T-cell (primary cell): Measurements from ENCODE around the gene ATAD2B. TPM values are rescaled to one million over a fixed set of nuclear protein-coding genes. Genes with fewer than 3 reads are reported as not detected.

ENCODE experiments used
- ATAC-seq, 4 experiments: fragments of 200-7000 bp in 3 of 4; fragments of 150-1000 bp in 1 of 4; cut with Tn5 transposase; replicated peaks in 1 of 4; 1 replicate in 3 of 4; 2 replicates in 1 of 4; pipeline ENCODE4 v1.10.0; 2021; ENCODE audit warnings: moderate library complexity in 3 of 4, mild to moderate bottlenecking in 2 of 4, moderate number of reproducible peaks in 1 of 4
- CTCF ChIA-PET, 2 donors: fragments of 300-600 bp; sonication (Branson Sonifier 250); formaldehyde crosslinking; loops; one replicate each; lab custom pipeline; 2022; ENCODE audit warnings: antibody characterized with exemption in 2 of 2; lab: Charles Lee
- POLR2A ChIA-PET, 2 donors: fragments of 300-600 bp; sonication (Branson Sonifier 250); formaldehyde crosslinking; loops; one replicate each; lab custom pipeline; 2022; ENCODE audit warnings: antibody characterized with exemption in 2 of 2; lab: Charles Lee
- DNase-seq, 35 experiments: peaks; one replicate each; pipeline versions ENCODE4 v3.0.0 to v3.0.0-alpha.2; 2013 to 2023
- H3K27ac ChIP-seq: one replicate; pipeline ENCODE4 v1.5.1; 2013; ENCODE audit warnings: low read length
- H3K27me3 ChIP-seq, 2 experiments: replicated peaks in 1 of 2; 1 replicate in 1 of 2; 2 replicates in 1 of 2; pipeline versions ENCODE4 v1.6.1 to v1.7.0; 2013; ENCODE audit warnings: low read length in 1 of 2, mixed read lengths in 1 of 2; ENCODE audit not compliant: control insufficient read depth in 2 of 2, insufficient read depth in 2 of 2; ENCODE audit errors: extremely low read depth in 1 of 2
- H3K36me3 ChIP-seq, 2 donors: 1 replicate in 1 of 2; 2 replicates in 1 of 2; pipeline versions ENCODE4 v1.6.1 to v1.7.0; 2013; ENCODE audit warnings: low read length in 1 of 2; ENCODE audit not compliant: control insufficient read depth in 2 of 2, insufficient read depth in 1 of 2; ENCODE audit errors: extremely low read depth in 1 of 2
- H3K4me1 ChIP-seq, 2 experiments: 1 replicate in 1 of 2; 2 replicates in 1 of 2; pipeline versions ENCODE4 v1.6.1 to v1.7.0; 2013; ENCODE audit warnings: low read length in 2 of 2, mixed read lengths in 1 of 2; ENCODE audit not compliant: insufficient read depth in 2 of 2, control insufficient read depth in 1 of 2; ENCODE audit errors: extremely low read depth in 1 of 2
- H3K4me3 ChIP-seq, 2 donors: 1 replicate in 1 of 2; 2 replicates in 1 of 2; pipeline versions ENCODE4 v1.5.1 to v1.7.0; 2013; ENCODE audit warnings: mild to moderate bottlenecking in 2 of 2, low read length in 1 of 2, moderate library complexity in 1 of 2; ENCODE audit not compliant: control insufficient read depth in 1 of 2; ENCODE audit errors: extremely low read depth in 1 of 2
- H3K9me3 ChIP-seq: 2 replicates; pipeline ENCODE4 v1.7.0; 2013
- H3K27ac Mint-ChIP-seq, 2 donors: one replicate each; pipeline ENCODE4 v1.8.0; 2020 to 2021; ENCODE audit warnings: mild to moderate bottlenecking in 2 of 2, mixed read lengths in 2 of 2
- H3K27me3 Mint-ChIP-seq, 2 donors: one replicate each; pipeline ENCODE4 v1.8.0; 2021 to 2022; ENCODE audit warnings: mixed read lengths in 2 of 2
- H3K36me3 Mint-ChIP-seq: one replicate; pipeline ENCODE4 v1.8.0; 2021; ENCODE audit warnings: mixed read lengths
- H3K4me1 Mint-ChIP-seq, 3 donors: one replicate each; pipeline ENCODE4 v1.8.0; 2020 to 2022; ENCODE audit warnings: mixed read lengths in 3 of 3, mild to moderate bottlenecking in 1 of 3
- H3K4me3 Mint-ChIP-seq, 3 donors: one replicate each; pipeline ENCODE4 v1.8.0; 2020 to 2022; ENCODE audit warnings: mild to moderate bottlenecking in 3 of 3, mixed read lengths in 3 of 3, moderate library complexity in 3 of 3
- H3K9me3 Mint-ChIP-seq, 3 donors: one replicate each; pipeline ENCODE4 v1.8.0; 2020 to 2022; ENCODE audit warnings: mixed read lengths in 3 of 3
- WGBS: methylation state at CpG from one replicate; pipeline ENCODE4 v1.1.5; 2013; ENCODE audit warnings: missing lambda C conversion rate; ENCODE audit not compliant: insufficient coverage; 5-methylcytosine and 5-hydroxymethylcytosine counted together
- total RNA-seq, 35 experiments: library from RNA in 6 of 35; stranded (reverse) in 6 of 35; fragments of 120-200 nt in 1 of 35; gene quantifications; one replicate each; pipeline versions ENCODE4 v1.2.1 to v1.2.4 and lab custom pipeline; 2013 to 2026

The ATAD2B gene
- total RNA-seq, 5 donors from 2014 or later (not counting 1 experiment from before 2014, with no cell fraction given): 33.9 to 49.3 (median 40.6) TPM

- Histone ChIP-seq H3K9me3 (no peaks in the 10 kb centered on the region), H3K36me3 (no peaks in the 10 kb centered on the region), H3K4me3 (peak within 1 kb of the TSS; percentile 82 to 95), H3K4me1 (peaks cover 5 to 16% of the 10 kb centered on the region in 2 experiments), H3K27ac (no peak within 1 kb of the TSS), H3K27me3 (peaks cover 0 to 8% of the 10 kb centered on the region in 2 experiments)
- H3K27me3 Mint-ChIP-seq: no peaks in the 10 kb centered on the region
- peak within 1 kb of the TSS; percentile 84 to 86 for H3K27ac Mint-ChIP-seq
- DNase-seq: peak; percentile 50 to 91 (median 68)
- CTCF ChIA-PET: interaction anchor here in 1 of 2 donors (0.7 to 5.0 kb wide), 3 partner anchors 14 to 1196 kb away, joined by 4 to 54 read pairs (median 4); partner anchors contain the start of gene ATAD2B
- no peaks in the 10 kb centered on the region for H3K9me3 Mint-ChIP-seq
- under 1% methylated on average over 64 of the region's 77 CpGs for WGBS
- peaks cover 28 to 40% (median 30%) of the 10 kb centered on the region in 3 donors for H3K4me1 Mint-ChIP-seq
- peaks cover 3% of the 10 kb centered on the region for H3K36me3 Mint-ChIP-seq
- peak; percentile 86 to 90 (median 89) for ATAC-seq
- POLR2A ChIA-PET: interaction anchor here (1.5 to 2.6 kb wide), 2 partner anchors 13 kb away, joined by 10 to 23 read pairs; partner anchors contain the start of gene ATAD2B (in 2 of the 2)
- peak within 1 kb of the TSS; percentile 81 to 94 (median 87) for H3K4me3 Mint-ChIP-seq
Observed at GRCh38 chr2:23939987-23940717, 13.2 kb upstream of the ATAD2B start, which contains the start of gene UBXN2A. Gene UBXN2A, plus strand, starts transcription at chr2:23940463. Its CDS starts 17,852 bp downstream, at chr2:23958315.

DNA sequence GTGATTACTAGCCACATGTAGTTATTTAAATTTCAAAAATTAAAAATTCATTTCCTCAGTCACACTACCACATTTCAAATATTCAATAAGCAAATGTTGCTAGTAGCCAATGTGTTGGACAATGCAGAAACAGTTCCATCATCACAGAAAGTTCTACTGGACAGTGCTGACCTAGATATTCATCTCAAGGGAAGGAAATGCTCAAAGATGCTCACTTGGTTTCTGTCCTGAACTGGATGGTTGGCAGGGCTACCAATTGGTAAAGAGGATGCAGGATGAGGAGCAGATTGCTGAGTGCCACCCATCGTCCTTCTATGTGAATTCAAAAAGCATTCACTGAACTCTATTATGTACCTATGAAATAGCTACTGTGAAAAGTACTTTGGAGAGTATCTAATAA lies 7.3 kb upstream of the ATAD2B start:
- no peak overlapping the region for H3K27ac ChIP-seq
- Mint-ChIP-seq H3K9me3 (no peaks in the 10 kb centered on the region), H3K27me3 (no peaks in the 10 kb centered on the region), H3K4me1 (peaks cover 5 to 8% (median 5%) of the 10 kb centered on the region in 3 donors), H3K36me3 (peaks cover 5% of the 10 kb centered on the region), H3K4me3 (no peak overlapping the region), H3K27ac (peak overlapping the region in 1 of 2 donors; percentile 75)
- H3K36me3 ChIP-seq: peaks cover 0 to 2% of the 10 kb centered on the region in 2 donors
- ChIA-PET CTCF (no interaction called here), POLR2A (no interaction called here)
- no peak overlapping the region for H3K4me3 ChIP-seq
- peaks cover 0 to 2% of the 10 kb centered on the region in 2 experiments for H3K4me1 ChIP-seq
- H3K9me3 ChIP-seq: no peaks in the 10 kb centered on the region
- DNase-seq (no peak), ATAC-seq (no peak)
- no CpG with 5 or more reads among the region's 1 CpG for WGBS
- peaks cover 0 to 4% of the 10 kb centered on the region in 2 experiments for H3K27me3 ChIP-seq

DNA sequence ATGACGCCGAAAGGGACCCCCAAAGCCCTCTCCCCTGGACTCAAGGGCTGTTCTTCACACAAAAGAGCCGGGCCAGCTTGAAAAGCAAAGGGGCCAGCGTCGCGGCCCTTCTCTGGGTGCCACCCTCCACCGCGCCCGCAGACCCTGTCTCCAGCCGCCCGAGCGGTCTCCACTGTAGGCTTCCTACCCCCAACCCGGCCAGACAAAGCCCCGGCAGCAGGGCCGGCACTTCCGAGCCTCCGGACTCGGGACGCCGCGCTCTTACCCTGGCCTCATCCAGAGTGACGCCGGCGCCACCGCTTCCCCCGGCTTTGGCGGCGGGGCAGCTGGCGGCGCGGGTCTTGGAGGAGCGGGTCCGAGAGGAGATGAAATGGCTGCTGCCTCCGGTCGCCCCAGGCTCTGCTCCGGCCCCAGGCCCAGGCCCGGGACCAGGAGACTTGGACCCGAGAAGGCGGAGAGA lies 603 bp downstream of the ATAD2B start:
- WGBS: under 1% methylated on average over 37 of the region's 39 CpGs
- Histone ChIP-seq H3K36me3 (peaks cover 0 to 2% of the 10 kb centered on the region in 2 donors), H3K9me3 (no peaks in the 10 kb centered on the region), H3K27ac (peak overlapping the region; percentile 92), H3K4me3 (peak overlapping the region; percentile 81 to 97), H3K4me1 (peaks cover 20 to 22% of the 10 kb centered on the region in 2 experiments), H3K27me3 (no peaks in the 10 kb centered on the region)
- H3K27me3 Mint-ChIP-seq: no peaks in the 10 kb centered on the region
- ChIA-PET CTCF (interaction anchor here (0.8 to 5.0 kb wide), 16 partner anchors 15 to 866 kb away, joined by 3 to 54 read pairs (median 7); partner anchors contain the start of genes ITSN2 (in 1 of the 2), SF3B6 (in 1 of the 2), TP53I3 (in 1 of the 2) and UBXN2A (in 1 of the 2)), POLR2A (interaction anchor here (1.2 to 3.0 kb wide), 7 partner anchors 13 to 150 kb away, joined by 3 to 23 read pairs (median 10); partner anchors contain the start of genes UBXN2A (in 2 of the 2), WDCP (in 2 of the 2) and SF3B6 (in 1 of the 2))
- H3K4me1 Mint-ChIP-seq: peaks cover 52 to 58% (median 54%) of the 10 kb centered on the region in 3 donors
- H3K4me3 Mint-ChIP-seq: peak overlapping the region; percentile 94 to 98 (median 97)
- peaks cover 3% of the 10 kb centered on the region for H3K36me3 Mint-ChIP-seq
- DNase-seq: peak in 14 of 35 experiments; percentile 3 to 40 (median 14)
- H3K9me3 Mint-ChIP-seq: no peaks in the 10 kb centered on the region
- peak overlapping the region; percentile 97 for H3K27ac Mint-ChIP-seq
- peak in 3 of 4 experiments; percentile 14 to 20 (median 17) for ATAC-seq

DNA sequence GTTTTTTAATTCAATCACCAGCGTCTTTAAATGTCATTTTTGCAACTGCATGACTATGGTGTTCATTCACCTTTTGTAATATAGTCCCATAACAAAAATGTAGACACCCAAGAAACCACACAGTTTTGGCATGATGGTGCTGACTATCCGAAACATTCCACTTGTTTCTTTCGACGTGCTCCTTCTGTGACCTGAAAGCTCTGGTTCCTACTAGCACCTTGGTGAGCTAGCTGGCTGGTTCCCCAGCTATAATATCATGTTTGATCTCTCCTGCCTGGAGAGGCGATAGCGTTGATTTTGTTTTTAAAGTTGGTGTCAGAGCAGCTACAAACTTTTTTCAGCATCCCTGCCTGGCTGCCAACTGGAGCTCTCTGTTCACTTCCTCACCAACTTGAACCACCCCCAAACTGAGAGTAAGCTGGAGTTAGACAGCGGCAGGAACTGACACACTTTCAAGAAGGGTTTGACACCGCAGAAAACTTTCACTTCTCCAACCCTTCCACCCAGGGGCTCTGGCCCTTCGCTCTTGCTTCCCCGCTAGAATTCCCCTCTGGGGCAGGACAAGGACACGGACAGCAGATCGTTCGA lies 1.1 kb downstream of the ATAD2B start:
- Histone ChIP-seq H3K4me3 (peak overlapping the region; percentile 81 to 97), H3K9me3 (no peaks in the 10 kb centered on the region), H3K27me3 (no peaks in the 10 kb centered on the region), H3K4me1 (peaks cover 20 to 22% of the 10 kb centered on the region in 2 experiments), H3K36me3 (peaks cover 0 to 2% of the 10 kb centered on the region in 2 donors), H3K27ac (peak overlapping the region; percentile 92)
- H3K4me1 Mint-ChIP-seq: peaks cover 53 to 58% (median 57%) of the 10 kb centered on the region in 3 donors
- WGBS: 3% methylated on average over 8 of the region's 13 CpGs
- H3K9me3 Mint-ChIP-seq: no peaks in the 10 kb centered on the region
- DNase-seq: peak in 33 of 35 experiments; percentile 18 to 80 (median 55)
- no peaks in the 10 kb centered on the region for H3K36me3 Mint-ChIP-seq
- peak; percentile 48 to 54 (median 50) for ATAC-seq
- CTCF ChIA-PET: interaction anchor here (0.6 to 5.0 kb wide), 13 partner anchors 15 to 867 kb away, joined by 3 to 54 read pairs (median 5); partner anchors contain the start of genes ITSN2 (in 1 of the 2), SF3B6 (in 1 of the 2), TP53I3 (in 1 of the 2) and UBXN2A (in 1 of the 2)
- H3K27ac Mint-ChIP-seq: peak overlapping the region; percentile 97
- peak overlapping the region; percentile 94 to 98 (median 97) for H3K4me3 Mint-ChIP-seq
- POLR2A ChIA-PET: interaction anchor here (0.5 to 3.0 kb wide), 11 partner anchors 11 to 151 kb away, joined by 3 to 23 read pairs (median 4); partner anchors contain the start of genes WDCP (in 2 of the 2), SF3B6 (in 1 of the 2) and UBXN2A (in 1 of the 2)
- no peaks in the 10 kb centered on the region for H3K27me3 Mint-ChIP-seq

- H3K36me3 ChIP-seq: no peaks in the 10 kb centered on the region
- ATAC-seq: no peak
- POLR2A ChIA-PET: interaction anchor here (0.5 to 3.0 kb wide), 6 partner anchors 10 to 1650 kb away, joined by 3 to 20 read pairs (median 4); partner anchors contain the start of gene SF3B6 (in 1 of the 2)
- H3K4me1 ChIP-seq: peaks cover 20 to 22% of the 10 kb centered on the region in 2 experiments
- no peaks in the 10 kb centered on the region for H3K27me3 Mint-ChIP-seq
- no peaks in the 10 kb centered on the region for H3K9me3 ChIP-seq
- no peak for DNase-seq
- H3K27ac Mint-ChIP-seq: peak overlapping the region in 1 of 2 donors; percentile 97
- CTCF ChIA-PET: interaction anchor here (0.6 to 5.0 kb wide), 7 partner anchors 16 to 123 kb away, joined by 3 to 54 read pairs (median 10); partner anchors contain the start of genes UBXN2A (in 1 of the 2) and WDCP (in 1 of the 2)
- H3K27ac ChIP-seq: peak overlapping the region; percentile 30
- H3K9me3 Mint-ChIP-seq: no peaks in the 10 kb centered on the region
- H3K36me3 Mint-ChIP-seq: no peaks in the 10 kb centered on the region
- WGBS: no CpG with 5 or more reads among the region's 7 CpGs
- H3K4me1 Mint-ChIP-seq: peaks cover 64 to 68% (median 66%) of the 10 kb centered on the region in 3 donors
- H3K27me3 ChIP-seq: no peaks in the 10 kb centered on the region
- H3K4me3 Mint-ChIP-seq: peak overlapping the region; percentile 94 to 98 (median 97)
- H3K4me3 ChIP-seq: no peak overlapping the region
Observed at GRCh38 chr2:23924589-23925359, 2.1 kb downstream of the ATAD2B start.
